MM.1S (cell line): ENCODE data around the gene CEP63.

ENCODE experiments used
- DNase-seq: peaks from one replicate; pipeline ENCODE4 v3.0.0-alpha.2; 2015
- H2AFZ ChIP-seq: fragments of 300-600 bp; sonication (generic); 2 replicates; pipeline ENCODE4 v1.6.0; 2016; ENCODE audit warnings: antibody characterized with exemption, low read length
- H3F3A ChIP-seq: fragments of 300-600 bp; sonication (generic); 2 replicates; pipeline ENCODE4 v1.6.1; 2016; ENCODE audit warnings: mild to moderate bottlenecking, antibody characterized with exemption, low read length, moderate library complexity, mixed read lengths; ENCODE audit not compliant: insufficient read depth
- H3K27ac ChIP-seq: fragments of 300-600 bp; sonication (generic); 2 replicates; pipeline ENCODE4 v1.5.1; 2016; ENCODE audit warnings: mild to moderate bottlenecking, low read length
- H3K27me3 ChIP-seq: fragments of 300-600 bp; sonication (generic); replicated peaks from 2 replicates; pipeline ENCODE4 v1.6.0; 2016; ENCODE audit warnings: low read length; ENCODE audit not compliant: insufficient read depth
- H3K36me3 ChIP-seq: fragments of 300-600 bp; sonication (generic); replicated peaks from 2 replicates; pipeline ENCODE4 v1.6.1; 2016; ENCODE audit warnings: mild to moderate bottlenecking, low read length, mixed read lengths; ENCODE audit not compliant: insufficient read depth
- H3K4me1 ChIP-seq: fragments of 300-600 bp; sonication (generic); 2 replicates; pipeline ENCODE4 v1.6.1; 2016; ENCODE audit warnings: low read length, mixed read lengths
- H3K4me2 ChIP-seq: fragments of 300-600 bp; sonication (generic); 2 replicates; pipeline ENCODE4 v1.6.0; 2016; ENCODE audit warnings: low read depth, low read length
- H3K4me3 ChIP-seq: fragments of 300-600 bp; sonication (generic); 2 replicates; pipeline ENCODE4 v1.5.1; 2016; ENCODE audit warnings: low read length, mixed read lengths
- H3K79me2 ChIP-seq: fragments of 300-600 bp; sonication (generic); 2 replicates; pipeline ENCODE4 v1.6.1; 2016; ENCODE audit warnings: mixed run types, low read length, mixed read lengths
- H3K9ac ChIP-seq: fragments of 300-600 bp; sonication (generic); 2 replicates; pipeline ENCODE4 v1.6.1; 2016; ENCODE audit warnings: low read length, mixed read lengths
- H3K9me2 ChIP-seq: fragments of 300-600 bp; sonication (generic); replicated peaks from 2 replicates; pipeline ENCODE4 v1.6.1; 2016; ENCODE audit warnings: mild to moderate bottlenecking, low read length, mixed read lengths; ENCODE audit not compliant: insufficient read depth
- H3K9me3 ChIP-seq: fragments of 300-600 bp; sonication (generic); replicated peaks from 2 replicates; pipeline ENCODE4 v1.6.1; 2016; ENCODE audit warnings: mild to moderate bottlenecking, low read length, mixed read lengths; ENCODE audit not compliant: insufficient read depth
- H4K20me1 ChIP-seq: fragments of 300-600 bp; sonication (generic); 2 replicates; pipeline ENCODE4 v1.6.1; 2016; ENCODE audit warnings: mild to moderate bottlenecking, low read length, moderate library complexity, mixed read lengths; ENCODE audit not compliant: insufficient read depth
- EZH2 ChIP-seq: fragments of 300-600 bp; sonication (generic); optimal IDR thresholded peaks from 2 replicates; pipeline ENCODE3; 2017; ENCODE audit warnings: low read depth, mild to moderate bottlenecking, antibody characterized with exemption, low read length, mixed read lengths
- EZH2phosphoT487 ChIP-seq: fragments of 300-600 bp; sonication (generic); IDR thresholded peaks from 2 replicates; pipeline ENCODE4 v1.6.1; 2018; ENCODE audit warnings: antibody characterized with exemption, low read length
- TF ChIP-seq, protein P1 (sequence below): fragments of 300-600 bp; sonication (generic); IDR thresholded peaks from 2 replicates; pipeline ENCODE4 v1.5.1; 2016; ENCODE audit warnings: antibody characterized with exemption, low read length, mixed read lengths

Gene CEP63

DNA sequence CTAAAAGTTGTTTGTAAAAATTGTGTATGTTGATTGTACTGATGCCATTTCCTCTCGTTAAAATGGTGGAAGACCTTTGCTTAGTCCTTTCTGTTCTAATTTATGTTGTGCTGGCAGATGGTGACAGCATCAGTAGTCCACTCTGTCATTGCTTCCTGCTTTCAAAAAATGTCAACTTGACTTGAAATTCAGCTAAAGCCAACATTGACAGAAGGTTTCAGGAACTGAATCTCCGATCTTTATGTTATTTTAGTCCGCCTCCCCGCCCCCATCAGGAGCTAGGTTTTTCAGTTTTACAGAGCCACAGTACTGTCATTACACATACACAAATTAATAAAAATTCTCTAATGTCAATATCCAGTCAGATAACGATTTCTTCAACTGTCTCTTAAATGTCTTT is 1.5 kb downstream of the CEP63 start:
- no peak overlapping the region for H2AFZ ChIP-seq
- peak overlapping the region; percentile 89; the same call in 1 of the 2 replicates for H3K27ac ChIP-seq
- peak overlapping the region; percentile 95 for H3K4me3 ChIP-seq

DNA sequence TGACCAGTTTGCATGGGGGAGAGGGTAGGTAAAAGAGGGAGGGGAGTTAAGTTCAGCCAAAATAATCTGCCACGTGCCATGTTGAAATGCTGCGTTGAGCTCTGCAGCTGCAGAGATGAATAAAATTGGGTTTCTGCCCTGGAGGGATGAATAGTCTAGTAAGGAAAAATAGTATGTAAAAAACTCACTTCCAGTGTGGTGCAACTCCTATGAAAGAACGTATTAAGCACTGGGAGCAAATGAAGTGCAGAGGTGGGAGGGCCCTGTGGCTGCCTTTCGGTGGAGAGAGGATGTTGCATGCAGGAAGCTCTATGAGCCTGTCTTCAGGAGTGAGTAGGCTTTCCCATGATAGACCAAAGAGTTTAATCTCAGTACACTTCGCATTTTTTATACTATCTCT is 8.6 kb downstream of the CEP63 start:
- Histone ChIP-seq H3K27me3 (no peaks in the 10 kb centered on the region), H3K4me1 (peaks cover 15% of the 10 kb centered on the region), H3K36me3 (no peaks in the 10 kb centered on the region), H3K9ac (no peak overlapping the region), H3K27ac (no peak overlapping the region), H4K20me1 (no peaks in the 10 kb centered on the region), H3K79me2 (peaks cover 85% of the 10 kb centered on the region), H2AFZ (no peak overlapping the region), H3K4me2 (no peak overlapping the region), H3K9me2 (no peaks in the 10 kb centered on the region), H3K9me3 (no peaks in the 10 kb centered on the region), H3K4me3 (no peak overlapping the region), H3F3A (0 out of 2 replicates have a peak, but pooled peaks cover 6% of the 10 kb centered on the region)
- TF ChIP-seq EZH2 = no peak
- no peak for TF ChIP-seq EZH2phosphoT487
- TF ChIP-seq, protein P1, sequence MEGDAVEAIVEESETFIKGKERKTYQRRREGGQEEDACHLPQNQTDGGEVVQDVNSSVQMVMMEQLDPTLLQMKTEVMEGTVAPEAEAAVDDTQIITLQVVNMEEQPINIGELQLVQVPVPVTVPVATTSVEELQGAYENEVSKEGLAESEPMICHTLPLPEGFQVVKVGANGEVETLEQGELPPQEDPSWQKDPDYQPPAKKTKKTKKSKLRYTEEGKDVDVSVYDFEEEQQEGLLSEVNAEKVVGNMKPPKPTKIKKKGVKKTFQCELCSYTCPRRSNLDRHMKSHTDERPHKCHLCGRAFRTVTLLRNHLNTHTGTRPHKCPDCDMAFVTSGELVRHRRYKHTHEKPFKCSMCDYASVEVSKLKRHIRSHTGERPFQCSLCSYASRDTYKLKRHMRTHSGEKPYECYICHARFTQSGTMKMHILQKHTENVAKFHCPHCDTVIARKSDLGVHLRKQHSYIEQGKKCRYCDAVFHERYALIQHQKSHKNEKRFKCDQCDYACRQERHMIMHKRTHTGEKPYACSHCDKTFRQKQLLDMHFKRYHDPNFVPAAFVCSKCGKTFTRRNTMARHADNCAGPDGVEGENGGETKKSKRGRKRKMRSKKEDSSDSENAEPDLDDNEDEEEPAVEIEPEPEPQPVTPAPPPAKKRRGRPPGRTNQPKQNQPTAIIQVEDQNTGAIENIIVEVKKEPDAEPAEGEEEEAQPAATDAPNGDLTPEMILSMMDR = no peak
- no peak for DNase-seq

More for the DNA sequence above, 1.5 kb downstream of the CEP63 start:
- no peaks in the 10 kb centered on the region for H4K20me1 ChIP-seq
- peaks cover 10% of the 10 kb centered on the region for H3F3A ChIP-seq
- H3K36me3 ChIP-seq = no peaks in the 10 kb centered on the region
- peak overlapping the region; percentile 97 for H3K9ac ChIP-seq
- H3K9me3 ChIP-seq = no peaks in the 10 kb centered on the region
- H3K27me3 ChIP-seq = no peaks in the 10 kb centered on the region
- DNase-seq = peak; percentile 34
- TF ChIP-seq EZH2 = no peak
- TF ChIP-seq EZH2phosphoT487 = no peak
- TF ChIP-seq, protein P1 = no peak
- H3K4me1 ChIP-seq = peaks cover 10% of the 10 kb centered on the region
- H3K9me2 ChIP-seq = no peaks in the 10 kb centered on the region
- H3K4me2 ChIP-seq = peak overlapping the region; percentile 61
- peaks cover 85% of the 10 kb centered on the region for H3K79me2 ChIP-seq

- H4K20me1 ChIP-seq = no peaks in the 10 kb centered on the region
- peaks cover 85% of the 10 kb centered on the region for H3K79me2 ChIP-seq
Measured at GRCh38 chr3:134495980-134496379, 10.1 kb downstream of the CEP63 start.

More at GRCh38 chr3:134495980-134496379, 10.1 kb downstream of the CEP63 start:
- TF ChIP-seq, protein P1 = no peak
- TF ChIP-seq EZH2phosphoT487 (no peak), EZH2 (no peak)
- no peaks in the 10 kb centered on the region for H3K36me3 ChIP-seq
- no peak overlapping the region for H3K27ac ChIP-seq
- DNase-seq = no peak
- H3K4me1 ChIP-seq = peaks cover 15% of the 10 kb centered on the region
- H3K4me2 ChIP-seq = no peak overlapping the region
- H3F3A ChIP-seq = 0 out of 2 replicates have a peak, but pooled peaks cover 6% of the 10 kb centered on the region
- H2AFZ ChIP-seq = no peak overlapping the region
- no peak overlapping the region for H3K4me3 ChIP-seq
- H3K27me3 ChIP-seq = no peaks in the 10 kb centered on the region
- no peak overlapping the region for H3K9ac ChIP-seq
- no peaks in the 10 kb centered on the region for H3K9me3 ChIP-seq
- H3K9me2 ChIP-seq = no peaks in the 10 kb centered on the region
